ENCODE measurements around the gene SREBF2. TPM values are rescaled to one million over a fixed set of nuclear protein-coding genes. Genes with fewer than 3 reads are reported as not detected.

The SREBF2 gene
- total and polyA plus RNA-seq, 2 of the 8 experiments (the other 6 are each of a cell fraction or from before 2014, with no cell fraction given), result 125 to 144 TPM

GRCh38 chr22:41810022-41810421 lies 22.9 kb upstream of the SREBF2 start:
- H2AK5ac ChIP-seq (ENCODE audit: low read depth, low read length), result no peak overlapping the region
- H3K27me3 ChIP-seq (replicated peaks in 1 of 4; ENCODE audit: control insufficient read depth in 3 of 4, extremely low read depth in 1 of 4, insufficient read depth in 3 of 4, low read length in 3 of 4), result no peaks in the 10 kb centered on the region
- H2BK12ac ChIP-seq (ENCODE audit: low read depth, low read length), result no peak overlapping the region
- H3K79me1 ChIP-seq (ENCODE audit: low read depth, low read length), result peaks cover 8% of the 10 kb centered on the region
- H3K36me3 ChIP-seq (ENCODE audit: control insufficient read depth in 2 of 4, insufficient read depth in 4 of 4, low read length in 3 of 4), result peaks cover 2 to 18% (median 8%) of the 10 kb centered on the region in 4 experiments; a peak in 5 of 8 replicates
- H3K27ac ChIP-seq (ENCODE audit: low read depth, low read length), result no peak overlapping the region
- H3K4me1 ChIP-seq (replicated peaks in 1 of 4; ENCODE audit: control insufficient read depth in 3 of 4, insufficient read depth in 4 of 4, low read length in 3 of 4), result peaks cover 0 to under 1% (median 0%) of the 10 kb centered on the region in 4 experiments; a peak in 1 of 7 replicates
- FAIRE-seq (no peak), DNase-seq (ENCODE audit: low read depth in 1 of 2, low spot score in 2 of 2) (no peak)
- H3K4me2 ChIP-seq (ENCODE audit: insufficient read depth in 1 of 2, low read depth in 2 of 2, low read length in 2 of 2), result no peak overlapping the region
- no peaks in the 10 kb centered on the region for H3K23me2 ChIP-seq (ENCODE audit: low read depth, low read length)
- POLR2A ChIA-PET (ENCODE audit: partially characterized antibody), result interaction anchor here (2.3 kb wide), 1 partner anchor 9 kb away, joined by 7 read pairs; the partner anchor contains the start of gene CCDC134
- CTCF ChIA-PET (ENCODE audit: partially characterized antibody), result interaction anchor here (0.6 to 1.6 kb wide), 4 partner anchors 43 to 92 kb away, joined by 3 to 4 read pairs (median 3); no protein-coding TSS in a partner anchor
- H3K9me3 ChIP-seq (ENCODE audit: insufficient read depth in 2 of 2, low read depth in 1 of 2, low read length in 1 of 2), result no peaks in the 10 kb centered on the region
- no peak overlapping the region for H4K91ac ChIP-seq (replicated peaks; ENCODE audit: insufficient read length, low read length)
- H2BK120ac ChIP-seq (replicated peaks; ENCODE audit: low read depth, low read length), result no peak overlapping the region
- no peak overlapping the region for H2BK5ac ChIP-seq (ENCODE audit: low read depth, low read length)
- 95% methylated on average over 12 of the region's 12 CpGs; no CpG with 5 or more reads in 1 of the 2 experiments for WGBS, 2 experiments (ENCODE audit: extremely low coverage in 1 of 2, insufficient coverage in 1 of 2, insufficient read length in 1 of 2, insufficient replicate concordance in 2 of 2, low coverage in 1 of 2, low lambda C conversion rate in 2 of 2, missing lambda C conversion rate in 1 of 2)
- no peak overlapping the region for H3K4me3 ChIP-seq (ENCODE audit: extremely low read depth in 1 of 4, insufficient read depth in 2 of 4, low read depth in 3 of 4, low read length in 4 of 4)
- no peak overlapping the region for H3K23ac ChIP-seq (ENCODE audit: insufficient read length)
- no peak overlapping the region for H3K9ac ChIP-seq (replicated peaks in 1 of 4; ENCODE audit: extremely low read depth in 1 of 4, low read depth in 3 of 4, low read length in 3 of 4)
- peaks cover 2 to 3% of the 10 kb centered on the region in 2 experiments; a peak in 2 of 4 replicates for H3K79me2 ChIP-seq (ENCODE audit: control insufficient read depth in 1 of 2, insufficient read depth in 2 of 2, low read length in 2 of 2)
- no peak overlapping the region for H2BK15ac ChIP-seq (ENCODE audit: low read length)
- H3K18ac ChIP-seq (ENCODE audit: extremely low read depth, low read length), result no peak overlapping the region
- H4K5ac ChIP-seq (ENCODE audit: insufficient read length, low read depth, low read length), result no peak overlapping the region
- H3K4ac ChIP-seq (replicated peaks; ENCODE audit: insufficient read length, low read depth, low read length), result no peak overlapping the region
- H4K8ac ChIP-seq (ENCODE audit: extremely low read depth, insufficient read depth, low read length), result no peak overlapping the region
- no peak overlapping the region for H3K14ac ChIP-seq (ENCODE audit: insufficient read length)
- H3K56ac ChIP-seq (replicated peaks; ENCODE audit: insufficient read length, low read depth, low read length), result no peak overlapping the region
- peaks cover 7 to 11% of the 10 kb centered on the region in 2 experiments for H4K20me1 ChIP-seq (replicated peaks in 1 of 2; ENCODE audit: control insufficient read depth in 1 of 2, insufficient read depth in 2 of 2, low read length in 2 of 2)
- H2AFZ ChIP-seq (ENCODE audit: low read length), result no peak overlapping the region
- H2BK20ac ChIP-seq (ENCODE audit: low read length), result no peak overlapping the region
- TF ChIP-seq JUND (IDR thresholded peaks at IDR 0.05; ENCODE audit: low read length) (no peak), USF2 (IDR thresholded peaks at IDR 0.05; ENCODE audit: low read length) (no peak), SIN3A (conservative IDR thresholded peaks at IDR 0.05 in 1 of 2, IDR thresholded peaks at IDR 0.05 in 1 of 2; ENCODE audit: low read depth in 1 of 2, low read length in 2 of 2) (no peak), POU5F1 (IDR thresholded peaks at IDR 0.05; ENCODE audit: low read depth, low read length) (no peak), KDM4A (IDR thresholded peaks at IDR 0.05; ENCODE audit: low read depth, low read length, severe bottlenecking) (no peak), EP300 (IDR thresholded peaks at IDR 0.05; ENCODE audit: borderline replicate concordance in 1 of 2, low read depth in 2 of 2, low read length in 2 of 2) (no peak), E2F6 (IDR thresholded peaks at IDR 0.05) (no peak), ATF3 (IDR thresholded peaks at IDR 0.05; ENCODE audit: insufficient read depth, low read depth, low read length) (no peak), POLR2AphosphoS5 (IDR thresholded peaks at IDR 0.05; ENCODE audit: low read depth, low read length) (no peak), MAFK (IDR thresholded peaks at IDR 0.05; ENCODE audit: low read depth, low read length) (no peak), SUZ12 (IDR thresholded peaks at IDR 0.05; ENCODE audit: low read length) (no peak)

Data from H1 (cell line).